CD4-positive, CD25-positive, alpha-beta regulatory T cell (primary cell): Measurements from ENCODE around the gene CST9L. TPM values are rescaled to one million over a fixed set of nuclear protein-coding genes. Genes with fewer than 3 reads are reported as not detected.

Experiments used
- ATAC-seq, 2 donors: fragments of 150-1000 bp; cut with Tn5 transposase; one replicate each; pipeline ENCODE4 v1.10.0; 2021; ENCODE audit warnings: low read depth in 2 of 2, moderate number of reproducible peaks in 2 of 2, moderate library complexity in 1 of 2
- DNase-seq, 3 donors: peaks; one replicate each; pipeline versions ENCODE4 v3.0.0 to v3.0.0-alpha.2; 2012 to 2022; ENCODE audit warnings: mixed read lengths in 1 of 3
- H3K27ac ChIP-seq: one replicate; pipeline ENCODE4 v1.7.0; 2013; ENCODE audit warnings: mild to moderate bottlenecking, low read length; ENCODE audit not compliant: insufficient read depth, poor library complexity, severe bottlenecking
- H3K27me3 ChIP-seq: one replicate; pipeline ENCODE4 v1.7.0; 2013; ENCODE audit warnings: low read length; ENCODE audit not compliant: control insufficient read depth, insufficient read depth
- H3K36me3 ChIP-seq: one replicate; pipeline ENCODE4 v1.7.0; 2013; ENCODE audit warnings: mild to moderate bottlenecking, low read length, moderate library complexity; ENCODE audit not compliant: control insufficient read depth, insufficient read depth
- H3K4me1 ChIP-seq: 2 replicates; pipeline ENCODE4 v1.7.0; 2013; ENCODE audit warnings: mild to moderate bottlenecking, low read length; ENCODE audit not compliant: insufficient read depth, control insufficient read depth, poor library complexity, severe bottlenecking
- H3K4me3 ChIP-seq: one replicate; pipeline ENCODE4 v1.7.0; 2013; ENCODE audit warnings: low read depth, mild to moderate bottlenecking, low read length, moderate library complexity
- H3K9me3 ChIP-seq, 2 experiments: 1 replicate in 1 of 2; 2 replicates in 1 of 2; pipeline ENCODE4 v1.7.0; 2013; ENCODE audit warnings: low read length in 2 of 2, mild to moderate bottlenecking in 1 of 2, moderate library complexity in 1 of 2; ENCODE audit not compliant: control insufficient read depth in 2 of 2
- H3K27ac Mint-ChIP-seq, 3 donors: one replicate each; pipeline ENCODE4 v1.8.0; 2020 to 2022; ENCODE audit warnings: mild to moderate bottlenecking in 3 of 3, mixed read lengths in 3 of 3, moderate library complexity in 2 of 3
- H3K27me3 Mint-ChIP-seq: one replicate; pipeline ENCODE4 v1.8.0; 2022; ENCODE audit warnings: mild to moderate bottlenecking, mixed read lengths
- H3K36me3 Mint-ChIP-seq: one replicate; pipeline ENCODE4 v1.8.0; 2020; ENCODE audit warnings: mixed read lengths
- H3K4me1 Mint-ChIP-seq, 4 donors: one replicate each; pipeline ENCODE4 v1.8.0; 2020 to 2022; ENCODE audit warnings: mixed read lengths in 4 of 4, mild to moderate bottlenecking in 1 of 4
- H3K4me3 Mint-ChIP-seq, 4 donors: one replicate each; pipeline ENCODE4 v1.8.0; 2020 to 2022; ENCODE audit warnings: mild to moderate bottlenecking in 4 of 4, mixed read lengths in 4 of 4, moderate library complexity in 3 of 4
- H3K9me3 Mint-ChIP-seq, 7 donors: one replicate each; pipeline ENCODE4 v1.8.0; 2020 to 2022; ENCODE audit warnings: mixed read lengths in 7 of 7, mild to moderate bottlenecking in 3 of 7, moderate library complexity in 2 of 7
- polyA plus RNA-seq, 4 donors: library from polyadenylated mRNA; unstranded; fragments of 300-500 nt; fragmentation: Illumina TruSeq; gene quantifications; one replicate each; pipeline ENCODE4 v1.2.3, GENCODE V29; 2021
- total RNA-seq: library from RNA; stranded (reverse); gene quantifications from one replicate; pipeline ENCODE4 v1.2.3, GENCODE V29; 2022

CST9L gene, protein sequence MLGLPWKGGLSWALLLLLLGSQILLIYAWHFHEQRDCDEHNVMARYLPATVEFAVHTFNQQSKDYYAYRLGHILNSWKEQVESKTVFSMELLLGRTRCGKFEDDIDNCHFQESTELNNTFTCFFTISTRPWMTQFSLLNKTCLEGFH
- not detected for total RNA-seq
- not detected for polyA plus RNA-seq

- Histone ChIP-seq H3K36me3 (no peaks in the 10 kb centered on the region), H3K27me3 (no peaks in the 10 kb centered on the region), H3K4me3 (no peak within 1 kb of the TSS), H3K4me1 (no peaks in the 10 kb centered on the region), H3K27ac (no peak within 1 kb of the TSS), H3K9me3 (no peaks in the 10 kb centered on the region)
- peaks cover 14% of the 10 kb centered on the region for H3K27me3 Mint-ChIP-seq
- H3K9me3 Mint-ChIP-seq: no peaks in the 10 kb centered on the region
- no peaks in the 10 kb centered on the region for H3K36me3 Mint-ChIP-seq
- H3K4me3 Mint-ChIP-seq: no peak within 1 kb of the TSS
- H3K27ac Mint-ChIP-seq: no peak within 1 kb of the TSS
- no peaks in the 10 kb centered on the region for H3K4me1 Mint-ChIP-seq
- ATAC-seq (no peak), DNase-seq (no peak)
Observed at GRCh38 chr20:23568320-23568970, at the start of gene CST9L. Gene CST9L, minus strand, starts transcription at chr20:23568484. Its CDS starts 34 bp downstream, at chr20:23568450.

DNA sequence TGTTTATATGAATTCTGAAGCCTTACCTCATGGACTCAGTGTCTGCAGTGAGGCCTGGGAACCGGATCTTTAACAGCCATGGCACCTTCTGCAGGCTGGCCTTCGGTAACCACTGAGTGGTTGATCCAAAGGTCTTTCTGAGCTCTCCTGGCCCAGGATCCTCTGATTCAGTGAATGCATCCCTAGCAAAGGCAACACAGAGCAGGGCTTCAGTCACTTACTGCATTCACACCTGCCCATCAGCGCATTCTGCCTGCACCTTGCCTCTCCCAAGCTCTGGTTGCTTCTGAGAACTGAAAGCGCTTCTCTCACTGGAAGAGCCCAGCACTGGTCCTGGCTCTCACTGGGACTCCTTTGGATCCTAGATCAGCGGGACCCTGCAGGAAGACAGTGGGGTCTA lies 45.9 kb upstream of the CST9L start:
- no peaks in the 10 kb centered on the region for H3K9me3 ChIP-seq
- no peak for ATAC-seq
- no peaks in the 10 kb centered on the region for H3K4me1 ChIP-seq
- Mint-ChIP-seq H3K9me3 (peaks cover 0 to 4% (median 0%) of the 10 kb centered on the region in 7 donors), H3K27me3 (no peaks in the 10 kb centered on the region), H3K4me3 (no peak overlapping the region), H3K27ac (no peak overlapping the region), H3K4me1 (no peaks in the 10 kb centered on the region), H3K36me3 (no peaks in the 10 kb centered on the region)
- H3K36me3 ChIP-seq: no peaks in the 10 kb centered on the region
- DNase-seq: no peak
- H3K27me3 ChIP-seq: no peaks in the 10 kb centered on the region
- H3K4me3 ChIP-seq: no peak overlapping the region
- H3K27ac ChIP-seq: no peak overlapping the region

DNA sequence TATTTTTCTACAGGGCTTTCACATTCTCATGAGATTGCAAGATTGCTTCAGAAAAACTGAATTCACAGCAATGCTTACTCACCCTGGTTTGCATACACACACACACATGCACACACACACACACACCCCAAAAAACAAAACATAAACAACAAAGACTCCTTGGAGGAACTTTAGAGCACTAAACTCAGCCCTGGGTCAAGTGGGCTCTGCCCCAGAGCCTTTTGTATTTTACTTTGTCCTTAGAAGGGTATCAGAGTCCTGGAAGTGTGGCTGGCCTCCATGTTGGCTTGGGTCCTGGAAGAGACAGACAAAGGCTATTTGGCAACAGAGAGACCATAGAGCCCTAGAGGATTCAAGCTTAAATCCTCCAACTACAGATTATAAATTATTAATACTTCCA lies 45.4 kb upstream of the CST9L start:
- Histone ChIP-seq H3K27me3 (no peaks in the 10 kb centered on the region), H3K36me3 (no peaks in the 10 kb centered on the region), H3K4me1 (no peaks in the 10 kb centered on the region), H3K4me3 (no peak overlapping the region), H3K27ac (no peak overlapping the region), H3K9me3 (no peaks in the 10 kb centered on the region)
- H3K4me3 Mint-ChIP-seq: no peak overlapping the region
- H3K4me1 Mint-ChIP-seq: no peaks in the 10 kb centered on the region
- no peaks in the 10 kb centered on the region for H3K27me3 Mint-ChIP-seq
- H3K9me3 Mint-ChIP-seq: peaks cover 0 to 3% (median 0%) of the 10 kb centered on the region in 7 donors
- DNase-seq (no peak), ATAC-seq (no peak)
- H3K36me3 Mint-ChIP-seq: no peaks in the 10 kb centered on the region
- no peak overlapping the region for H3K27ac Mint-ChIP-seq

- H3K36me3 Mint-ChIP-seq: no peaks in the 10 kb centered on the region
- H3K36me3 ChIP-seq: no peaks in the 10 kb centered on the region
- no peaks in the 10 kb centered on the region for H3K4me1 ChIP-seq
- H3K4me3 ChIP-seq: no peak overlapping the region
- H3K9me3 Mint-ChIP-seq: peaks cover 0 to 3% (median 0%) of the 10 kb centered on the region in 7 donors
- H3K27ac ChIP-seq: no peak overlapping the region
- no peak for DNase-seq
- H3K27me3 Mint-ChIP-seq: no peaks in the 10 kb centered on the region
- no peaks in the 10 kb centered on the region for H3K27me3 ChIP-seq
- no peaks in the 10 kb centered on the region for H3K9me3 ChIP-seq
- no peak overlapping the region for H3K4me3 Mint-ChIP-seq
- ATAC-seq: no peak
- no peaks in the 10 kb centered on the region for H3K4me1 Mint-ChIP-seq
- no peak overlapping the region for H3K27ac Mint-ChIP-seq
Observed at GRCh38 chr20:23612396-23612795, 44.1 kb upstream of the CST9L start.

GRCh38 chr20:23609486-23610109 lies 41.3 kb upstream of the CST9L start:
- Mint-ChIP-seq H3K9me3 (no peaks in the 10 kb centered on the region), H3K4me1 (no peaks in the 10 kb centered on the region), H3K4me3 (no peak overlapping the region), H3K27ac (no peak overlapping the region), H3K27me3 (no peaks in the 10 kb centered on the region), H3K36me3 (no peaks in the 10 kb centered on the region)
- Histone ChIP-seq H3K4me3 (no peak overlapping the region), H3K9me3 (no peaks in the 10 kb centered on the region), H3K27me3 (no peaks in the 10 kb centered on the region), H3K27ac (no peak overlapping the region), H3K4me1 (no peaks in the 10 kb centered on the region), H3K36me3 (no peaks in the 10 kb centered on the region)
- DNase-seq: no peak
- ATAC-seq: no peak

DNA sequence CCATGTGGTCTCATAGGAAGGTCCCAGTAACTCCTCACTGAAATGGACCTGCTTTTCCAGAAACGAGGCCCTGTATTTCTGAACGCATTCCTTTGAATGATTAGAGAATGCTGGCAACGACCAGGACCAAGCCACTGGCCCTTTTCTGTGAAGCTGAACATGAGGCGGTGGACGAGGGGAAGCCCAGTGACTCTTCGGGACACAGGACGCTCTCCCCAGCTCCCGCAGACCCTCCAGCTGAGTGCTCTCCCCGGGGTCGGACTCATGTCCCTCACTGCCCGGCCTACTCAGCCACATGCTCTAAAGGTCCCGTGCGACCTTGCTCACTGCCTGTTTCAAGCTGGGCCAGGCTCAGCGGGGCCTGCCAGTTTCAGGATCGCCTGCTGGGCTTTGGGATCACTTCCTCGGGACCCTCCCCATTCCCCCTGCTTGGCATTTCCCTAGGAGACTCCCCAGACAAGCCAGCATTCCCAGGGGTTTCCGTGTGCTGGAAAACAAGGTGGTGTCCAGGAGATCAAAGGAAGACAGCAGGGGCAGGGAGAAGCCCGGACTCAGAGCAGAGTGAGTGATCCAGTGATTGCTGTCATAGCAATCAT lies 40.1 kb upstream of the CST9L start:
- no peaks in the 10 kb centered on the region for H3K27me3 Mint-ChIP-seq
- DNase-seq (no peak), ATAC-seq (no peak)
- no peak overlapping the region for H3K27ac ChIP-seq
- H3K4me1 Mint-ChIP-seq: no peaks in the 10 kb centered on the region
- H3K9me3 Mint-ChIP-seq: no peaks in the 10 kb centered on the region
- H3K9me3 ChIP-seq: no peaks in the 10 kb centered on the region
- no peaks in the 10 kb centered on the region for H3K27me3 ChIP-seq
- H3K36me3 ChIP-seq: no peaks in the 10 kb centered on the region
- no peaks in the 10 kb centered on the region for H3K4me1 ChIP-seq
- no peaks in the 10 kb centered on the region for H3K36me3 Mint-ChIP-seq
- no peak overlapping the region for H3K4me3 ChIP-seq
- H3K4me3 Mint-ChIP-seq: no peak overlapping the region
- H3K27ac Mint-ChIP-seq: no peak overlapping the region

- no peaks in the 10 kb centered on the region for H3K36me3 Mint-ChIP-seq
- H3K4me3 Mint-ChIP-seq: no peak overlapping the region
- Histone ChIP-seq H3K9me3 (no peaks in the 10 kb centered on the region), H3K36me3 (no peaks in the 10 kb centered on the region), H3K4me3 (no peak overlapping the region), H3K4me1 (no peaks in the 10 kb centered on the region), H3K27me3 (no peaks in the 10 kb centered on the region), H3K27ac (no peak overlapping the region)
- H3K9me3 Mint-ChIP-seq: no peaks in the 10 kb centered on the region
- H3K4me1 Mint-ChIP-seq: no peaks in the 10 kb centered on the region
- no peak for ATAC-seq
- H3K27me3 Mint-ChIP-seq: no peaks in the 10 kb centered on the region
- no peak overlapping the region for H3K27ac Mint-ChIP-seq
- no peak for DNase-seq
Observed at GRCh38 chr20:23607497-23608245, 39.4 kb upstream of the CST9L start.
